ENCODE measurements around the gene EGFL8. TPM values are rescaled to one million over a fixed set of nuclear protein-coding genes. Genes with fewer than 3 reads are reported as not detected.

EGFL8 gene
- total RNA-seq, result 10 to 100 TPM in 3 of 4 donors, 1 to 10 TPM in 1; 7.3 to 66.5 (median 15.4) TPM

- DNase-seq (ENCODE audit: low spot score in 2 of 2), result no peak
- H3K27ac ChIP-seq, result no peak within 1 kb of the TSS
- no peaks in the 10 kb centered on the region for H3K9me3 ChIP-seq
- peaks cover 77% of the 10 kb centered on the region for H3K36me3 ChIP-seq
- H3K4me3 ChIP-seq, result no peak within 1 kb of the TSS
- H3K4me1 ChIP-seq, result no peaks in the 10 kb centered on the region
- no peak for TF ChIP-seq POLR2AphosphoS5 (IDR thresholded peaks at IDR 0.05)
- no peaks in the 10 kb centered on the region for H3K27me3 ChIP-seq
Measured at GRCh38 chr6:32164295-32164694, at the start of gene EGFL8. EGFL8 (plus strand) TSS chr6:32164595; CDS start chr6:32166166, 1,571 bp downstream.

GRCh38 chr6:32114796-32115195 lies 49.6 kb upstream of the EGFL8 start:
- H3K9me3 ChIP-seq, result no peaks in the 10 kb centered on the region
- peak overlapping the region; percentile 92 for H3K27ac ChIP-seq
- no peak for TF ChIP-seq POLR2AphosphoS5 (IDR thresholded peaks at IDR 0.05)
- TF ChIP-seq EP300 (IDR thresholded peaks at IDR 0.05), result no peak
- TF ChIP-seq POLR2A (IDR thresholded peaks at IDR 0.05), result no peak
- WGBS, result 58% methylated on average over 8 of the region's 8 CpGs
- peaks cover 54% of the 10 kb centered on the region for H3K4me1 ChIP-seq
- peak in 1 of 2 donors; percentile 78 for DNase-seq (ENCODE audit: low spot score in 2 of 2)
- peaks cover 44% of the 10 kb centered on the region for H3K36me3 ChIP-seq
- no peak overlapping the region for H3K4me3 ChIP-seq
- H3K27me3 ChIP-seq, result no peaks in the 10 kb centered on the region

DNA sequence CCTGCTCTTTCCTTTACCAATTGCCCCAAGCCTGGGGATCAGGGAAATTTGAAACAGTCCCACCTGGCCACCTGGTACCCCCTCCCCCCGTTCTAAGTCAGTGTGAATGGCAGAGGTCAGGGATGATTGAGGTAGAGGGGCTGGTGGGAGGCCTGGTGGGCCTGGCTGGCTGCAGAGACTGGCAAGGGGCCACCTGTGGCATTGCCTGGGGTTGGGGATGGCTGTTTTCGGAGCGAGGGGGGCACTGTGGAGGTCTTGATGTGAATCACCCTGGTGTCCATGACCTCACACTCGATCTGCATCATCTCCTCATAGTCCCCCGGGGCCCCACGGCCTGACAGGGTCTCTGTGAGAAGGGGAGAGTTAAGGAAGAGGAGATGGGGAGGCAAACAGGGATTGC lies 48.8 kb upstream of the EGFL8 start:
- DNase-seq (ENCODE audit: low spot score in 2 of 2), result no peak
- peak overlapping the region; percentile 13 for H3K27ac ChIP-seq
- H3K27me3 ChIP-seq, result no peaks in the 10 kb centered on the region
- no peaks in the 10 kb centered on the region for H3K9me3 ChIP-seq
- no peak for TF ChIP-seq POLR2A (IDR thresholded peaks at IDR 0.05)
- TF ChIP-seq CTCF (IDR thresholded peaks at IDR 0.05), result no peak
- no peak for TF ChIP-seq POLR2AphosphoS5 (IDR thresholded peaks at IDR 0.05)
- no peak for TF ChIP-seq EP300 (IDR thresholded peaks at IDR 0.05)
- WGBS, result 84% methylated on average over 6 of the region's 6 CpGs
- no peak overlapping the region for H3K4me3 ChIP-seq
- H3K36me3 ChIP-seq, result peaks cover 52% of the 10 kb centered on the region
- H3K4me1 ChIP-seq, result peaks cover 47% of the 10 kb centered on the region

DNA sequence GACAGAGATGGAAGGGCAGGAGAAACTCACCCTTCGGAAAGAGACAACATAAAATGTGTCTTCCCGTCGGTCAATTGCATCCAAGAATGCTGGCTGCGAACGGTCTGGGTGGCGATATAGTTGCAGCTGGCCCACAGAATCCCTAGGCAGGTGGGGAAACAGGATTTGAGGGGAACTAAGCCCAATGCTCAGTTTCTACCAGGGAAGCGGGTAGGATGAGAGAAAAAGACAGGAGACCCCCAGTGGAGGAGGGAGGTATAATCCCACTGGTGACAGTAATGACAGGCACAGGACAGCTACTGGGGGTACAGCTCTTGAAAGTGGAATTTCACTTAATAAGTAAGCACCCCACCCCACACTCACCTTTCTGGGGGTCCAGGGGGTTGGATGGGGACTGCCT lies 47.7 kb upstream of the EGFL8 start:
- WGBS, result 84% methylated on average over 7 of the region's 7 CpGs
- no peak overlapping the region for H3K27ac ChIP-seq
- no peaks in the 10 kb centered on the region for H3K9me3 ChIP-seq
- no peaks in the 10 kb centered on the region for H3K27me3 ChIP-seq
- peaks cover 62% of the 10 kb centered on the region for H3K36me3 ChIP-seq
- H3K4me1 ChIP-seq, result peaks cover 37% of the 10 kb centered on the region
- no peak overlapping the region for H3K4me3 ChIP-seq
- no peak for DNase-seq (ENCODE audit: low spot score in 2 of 2)
- no peak for TF ChIP-seq EP300 (IDR thresholded peaks at IDR 0.05)
- no peak for TF ChIP-seq POLR2AphosphoS5 (IDR thresholded peaks at IDR 0.05)
- no peak for TF ChIP-seq POLR2A (IDR thresholded peaks at IDR 0.05)
- no peak for TF ChIP-seq CTCF (IDR thresholded peaks at IDR 0.05)

- no peak for DNase-seq (ENCODE audit: low spot score in 2 of 2)
- TF ChIP-seq EP300 (IDR thresholded peaks at IDR 0.05), result no peak
- TF ChIP-seq POLR2AphosphoS5 (IDR thresholded peaks at IDR 0.05), result no peak
- H3K4me1 ChIP-seq, result peaks cover 37% of the 10 kb centered on the region
- H3K27ac ChIP-seq, result no peak overlapping the region
- 80% methylated on average over 6 of the region's 9 CpGs for WGBS
- no peaks in the 10 kb centered on the region for H3K9me3 ChIP-seq
- H3K36me3 ChIP-seq, result peaks cover 68% of the 10 kb centered on the region
- no peak overlapping the region for H3K4me3 ChIP-seq
- no peaks in the 10 kb centered on the region for H3K27me3 ChIP-seq
Measured at GRCh38 chr6:32117461-32117860, 46.9 kb upstream of the EGFL8 start.

DNA sequence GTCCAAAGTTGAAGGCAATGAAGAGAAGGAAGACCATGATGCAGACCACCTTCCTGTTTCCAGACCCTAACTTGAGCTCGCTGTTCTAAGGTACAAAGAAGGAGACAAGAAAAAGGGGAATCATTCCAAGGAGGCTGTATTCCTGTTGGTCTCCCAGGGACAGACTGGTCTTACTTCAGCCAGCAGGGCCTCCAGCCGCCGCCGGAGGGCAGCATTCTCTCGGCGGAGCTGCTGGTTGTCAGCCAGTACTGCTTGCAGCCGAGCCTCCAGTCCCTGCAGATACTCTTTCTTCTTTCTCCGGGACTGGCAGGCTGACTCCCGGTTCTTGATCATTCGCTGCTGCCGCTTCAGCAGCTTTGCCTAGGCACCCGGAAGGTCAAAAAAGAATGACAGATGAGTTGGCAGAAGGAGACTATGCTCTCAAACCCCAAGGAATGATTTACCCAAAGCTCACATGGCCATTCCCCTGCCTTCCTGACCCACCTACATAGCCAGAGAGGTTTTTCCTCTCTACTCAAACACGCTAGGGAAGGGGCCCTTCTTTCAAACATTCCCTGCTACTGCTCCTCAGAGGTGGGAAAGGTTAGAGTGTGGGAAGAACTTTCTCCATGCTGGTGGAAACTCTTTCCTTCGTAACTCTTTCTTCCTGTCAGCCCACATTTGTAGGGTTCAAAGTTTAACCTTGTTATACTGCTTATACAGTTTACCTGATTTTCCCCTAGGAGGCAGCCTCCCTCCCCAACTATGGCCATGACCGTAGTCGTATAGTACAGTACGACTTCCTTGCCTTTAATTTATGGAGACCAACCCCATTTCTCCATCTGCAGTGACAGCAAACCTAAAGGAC lies 45.4 kb upstream of the EGFL8 start:
- peak; percentile 88 to 92 for DNase-seq (ENCODE audit: low spot score in 2 of 2)
- peak overlapping the region; percentile 15 for H3K27ac ChIP-seq
- WGBS, result 25% methylated on average over 17 of the region's 17 CpGs
- H3K36me3 ChIP-seq, result peaks cover 77% of the 10 kb centered on the region
- no peaks in the 10 kb centered on the region for H3K27me3 ChIP-seq
- TF ChIP-seq EP300 (IDR thresholded peaks at IDR 0.05), result no peak
- TF ChIP-seq CTCF (IDR thresholded peaks at IDR 0.05), result peak; percentile 67 to 92
- TF ChIP-seq POLR2AphosphoS5 (IDR thresholded peaks at IDR 0.05), result no peak
- TF ChIP-seq POLR2A (IDR thresholded peaks at IDR 0.05), result no peak
- peaks cover 24% of the 10 kb centered on the region for H3K4me1 ChIP-seq
- no peak overlapping the region for H3K4me3 ChIP-seq
- H3K9me3 ChIP-seq, result no peaks in the 10 kb centered on the region

Measured in suprapubic skin (tissue), 4 donors.